OCI-LY7 (cell line): ENCODE measurements around the gene TXNL1. TPM values are rescaled to one million over a fixed set of nuclear protein-coding genes. Genes with fewer than 3 reads are reported as not detected.
"Not testable (repeated sequence)": the region's sequence is repeated elsewhere in the genome, so short reads cannot be mapped to it uniquely, and the experiment has no call there.

Source experiments
- BruUV-seq: library from RNA; stranded (reverse); fragments of 400-500 nt; replicated peaks from 2 replicates; lab custom pipeline; 2021; lab: Mats Ljungman, UMichigan
- CTCF ChIA-PET: fragments of 300-600 bp; sonication (Branson Sonifier 250); formaldehyde crosslinking; loops from one replicate; lab custom pipeline; 2022; ENCODE audit warnings: antibody characterized with exemption; ENCODE audit not compliant: unreplicated experiment; lab: Charles Lee
- POLR2A ChIA-PET: fragments of 300-600 bp; sonication (Branson Sonifier 250); formaldehyde crosslinking; loops from one replicate; lab custom pipeline; 2022; ENCODE audit warnings: antibody characterized with exemption; lab: Charles Lee
- DNase-seq: peaks from one replicate; pipeline ENCODE4 v3.0.0-alpha.2; 2015; ENCODE audit warnings: low spot score
- H2AFZ ChIP-seq: fragments of 200-600 bp; sonication (generic), shearing (Covaris generic); 2 replicates; pipeline ENCODE4 v1.6.1; 2014; ENCODE audit warnings: mild to moderate bottlenecking, antibody characterized with exemption, low read length, moderate library complexity
- H3K27ac ChIP-seq: fragments of 200-600 bp; sonication (generic); 2 replicates; pipeline ENCODE4 v1.5.1; 2014; ENCODE audit warnings: mixed run types, low read depth, mild to moderate bottlenecking, moderate library complexity, low read length, inconsistent platforms; ENCODE audit not compliant: poor library complexity, severe bottlenecking
- H3K36me3 ChIP-seq: fragments of 200-600 bp; sonication (generic); 2 replicates; pipeline ENCODE4 v1.6.1; 2014; ENCODE audit warnings: mild to moderate bottlenecking, antibody characterized with exemption, low read length, moderate library complexity, mixed read lengths; ENCODE audit not compliant: insufficient read depth
- H3K4me1 ChIP-seq: fragments of 200-600 bp; sonication (generic); 2 replicates; pipeline ENCODE4 v1.5.1; 2014; ENCODE audit warnings: mild to moderate bottlenecking, low read length; ENCODE audit not compliant: insufficient read depth, poor library complexity, severe bottlenecking
- H3K4me2 ChIP-seq: fragments of 200-600 bp; sonication (generic); 2 replicates; pipeline ENCODE4 v1.6.1; 2014; ENCODE audit warnings: mild to moderate bottlenecking, low read length
- H3K4me3 ChIP-seq: fragments of 200-600 bp; sonication (generic); 2 replicates; pipeline ENCODE4 v1.5.1; 2014; ENCODE audit warnings: mild to moderate bottlenecking, low read depth, low read length; ENCODE audit not compliant: poor library complexity, severe bottlenecking
- H3K79me2 ChIP-seq: fragments of 200-600 bp; sonication (generic); 2 replicates; pipeline ENCODE4 v1.6.1; 2016; ENCODE audit warnings: low read depth, mild to moderate bottlenecking, low read length, moderate library complexity, mixed read lengths; ENCODE audit not compliant: insufficient read depth
- H3K9me2 ChIP-seq: fragments of 200-600 bp; sonication (generic); 2 replicates; pipeline ENCODE4 v1.6.1; 2016; ENCODE audit warnings: mild to moderate bottlenecking, low read length, mixed read lengths; ENCODE audit not compliant: insufficient read depth
- H3K9me3 ChIP-seq: fragments of 200-600 bp; sonication (generic); 2 replicates; pipeline ENCODE4 v1.6.1; 2014; ENCODE audit warnings: mild to moderate bottlenecking, mixed run types, low read length, mixed read lengths
- H4K20me1 ChIP-seq: fragments of 200-600 bp; sonication (generic); 2 replicates; pipeline ENCODE4 v1.6.1; 2014; ENCODE audit warnings: mild to moderate bottlenecking, antibody characterized with exemption, low read length, moderate library complexity, mixed read lengths; ENCODE audit not compliant: insufficient read depth
- CTCF ChIP-seq: fragments of 200-600 bp; sonication (generic); conservative IDR thresholded peaks from 2 replicates; pipeline ENCODE4 v1.5.1; 2014; ENCODE audit warnings: mild to moderate bottlenecking, antibody characterized with exemption, low read length, moderate library complexity, mixed read lengths
- EZH2phosphoT487 ChIP-seq: fragments of 200-600 bp; sonication (generic); IDR thresholded peaks from 2 replicates; pipeline ENCODE4 v1.6.1; 2018; ENCODE audit warnings: low read depth, borderline replicate concordance, mild to moderate bottlenecking, mixed run types, antibody characterized with exemption, low read length, moderate library complexity, mixed read lengths
- intact Hi-C: fragments of 100-400 bp; cut with micrococcal nuclease; formaldehyde crosslinking; loops from one replicate; pipeline ENCODE4 v1.10.0; 2022; ENCODE audit not compliant: unreplicated experiment
- total RNA-seq, 2 experiments: library from RNA; depleted of rRNA in 1 of 2; stranded (reverse); fragments of >200 nt in 1 of 2; shearing (Covaris generic) in 1 of 2; gene quantifications; 2 replicates each; pipeline ENCODE4 v1.2.3, GENCODE V29; 2014 to 2022

The TXNL1 gene
- total RNA-seq, 2 experiments from 2014 or later: 13.9 to 42.5 TPM

GRCh38 chr18:56659111-56659510 is 20.7 kb upstream of the TXNL1 start:
- TF ChIP-seq EZH2phosphoT487 (no peak), CTCF (no peak)
- Histone ChIP-seq H2AFZ (no peak overlapping the region), H3K4me3 (no peak overlapping the region), H3K4me2 (no peak overlapping the region), H3K4me1 (no peaks in the 10 kb centered on the region), H4K20me1 (no peaks in the 10 kb centered on the region), H3K9me3 (no peaks in the 10 kb centered on the region), H3K9me2 (no peaks in the 10 kb centered on the region), H3K79me2 (peaks cover 8% of the 10 kb centered on the region; the same call in 1 of the 2 replicates), H3K36me3 (peaks cover 4% of the 10 kb centered on the region; the same call in 1 of the 2 replicates), H3K27ac (no peak overlapping the region)
- ChIA-PET CTCF (no interaction called here), POLR2A (no interaction called here)
- BruUV-seq: no TSS peak
- DNase-seq: no peak
- intact Hi-C loops: no loop called here

GRCh38 chr18:56658261-56658660 is 19.9 kb upstream of the TXNL1 start:
- no peaks in the 10 kb centered on the region for H3K4me1 ChIP-seq
- BruUV-seq: no TSS peak
- CTCF ChIA-PET: no interaction called here

GRCh38 chr18:56654280-56654679 is 15.9 kb upstream of the TXNL1 start:
- H3K4me1 ChIP-seq: peaks cover 10% of the 10 kb centered on the region
- CTCF ChIA-PET, DNase-seq, H3K4me2 ChIP-seq, H3K9me3 ChIP-seq, H4K20me1 ChIP-seq, BruUV-seq, intact Hi-C loops, H3K9me2 ChIP-seq, H3K4me3 ChIP-seq, H3K27ac ChIP-seq, POLR2A ChIA-PET, H2AFZ ChIP-seq, H3K36me3 ChIP-seq: not testable (repeated sequence)
- H3K79me2 ChIP-seq: peaks cover 32% of the 10 kb centered on the region

More at GRCh38 chr18:56658261-56658660, 19.9 kb upstream of the TXNL1 start:
- Histone ChIP-seq H3K4me2 (no peak overlapping the region), H2AFZ (no peak overlapping the region), H4K20me1 (no peaks in the 10 kb centered on the region), H3K27ac (no peak overlapping the region), H3K79me2 (peaks cover 15% of the 10 kb centered on the region), H3K9me3 (no peaks in the 10 kb centered on the region), H3K36me3 (peaks cover 4% of the 10 kb centered on the region; the same call in 1 of the 2 replicates), H3K9me2 (no peaks in the 10 kb centered on the region), H3K4me3 (no peak overlapping the region)
- POLR2A ChIA-PET: no interaction called here
- no peak for DNase-seq
- TF ChIP-seq CTCF: no peak
- TF ChIP-seq EZH2phosphoT487: no peak
- intact Hi-C loops: no loop called here
